HepG2 (cell line): ENCODE measurements around the gene ADAMTSL4. TPM values are rescaled to one million over a fixed set of nuclear protein-coding genes. Genes with fewer than 3 reads are reported as not detected.
A peak's percentile ranks its signal among the peaks of the same experiment; 100 is the strongest.

ENCODE experiments used
- BCL3 ChIP-seq: sonication (generic); formaldehyde crosslinking; IDR thresholded peaks from 2 replicates; pipeline ENCODE4 v1.5.1; 2020; ENCODE audit warnings: mild to moderate bottlenecking, missing genetic modification reagents, moderate library complexity
- BHLHE40 ChIP-seq: IDR thresholded peaks from 2 replicates; pipeline ENCODE4 v1.6.1; 2011; ENCODE audit warnings: low read length, improper control_type of control experiment
- DMTF1 ChIP-seq: sonication (generic); formaldehyde crosslinking; IDR thresholded peaks from 2 replicates; pipeline ENCODE4 v1.4.0; 2020; ENCODE audit warnings: mild to moderate bottlenecking, missing genetic modification reagents
- ELF3 ChIP-seq: IDR thresholded peaks from 2 replicates; pipeline ENCODE4 v1.6.1; 2016; ENCODE audit warnings: missing genetic modification reagents, missing compliant biosample characterization
- FOXK1 ChIP-seq: sonication (generic); formaldehyde crosslinking; IDR thresholded peaks from 2 replicates; pipeline ENCODE4 v1.4.0; 2020; ENCODE audit warnings: low read depth, missing genetic modification reagents, borderline replicate concordance
- GATAD1 ChIP-seq: IDR thresholded peaks from 2 replicates; pipeline ENCODE4 v1.6.1; 2016; ENCODE audit warnings: missing genetic modification reagents, missing compliant biosample characterization
- GRHL1 ChIP-seq: sonication (generic); formaldehyde crosslinking; conservative IDR thresholded peaks from 2 replicates; pipeline ENCODE4 v1.8.0; 2022; ENCODE audit warnings: missing genetic modification reagents
- KAT8 ChIP-seq: IDR thresholded peaks from 2 replicates; pipeline ENCODE4 v1.6.1; 2016; ENCODE audit warnings: missing genetic modification reagents, missing compliant biosample characterization
- MTA3 ChIP-seq: sonication (generic); formaldehyde crosslinking; IDR thresholded peaks from 2 replicates; pipeline ENCODE4 v1.4.0; 2020; ENCODE audit warnings: missing genetic modification reagents
- PAF1 ChIP-seq: IDR thresholded peaks from 2 replicates; pipeline ENCODE4 v1.6.1; 2016; ENCODE audit warnings: missing genetic modification reagents, missing compliant biosample characterization
- PTBP1 ChIP-seq: fragments of 200-400 bp; formaldehyde crosslinking; IDR thresholded peaks from 2 replicates; pipeline ENCODE4 v1.6.1; 2018; ENCODE audit warnings: low read length, low read depth; ENCODE audit not compliant: poor library complexity, severe bottlenecking
- RXRA ChIP-seq: sonication (generic); formaldehyde crosslinking; IDR thresholded peaks from 2 replicates; pipeline ENCODE4 v1.5.1; 2020; ENCODE audit warnings: missing genetic modification reagents
- SMARCC2 ChIP-seq: fragments of 450-650 bp; IDR thresholded peaks from 2 replicates; pipeline ENCODE4 v1.6.1; 2017; ENCODE audit warnings: antibody characterized with exemption, mild to moderate bottlenecking
- TBX2 ChIP-seq: sonication (generic); formaldehyde crosslinking; IDR thresholded peaks from 2 replicates; pipeline ENCODE4 v1.5.0; 2020; ENCODE audit warnings: missing genetic modification reagents, mild to moderate bottlenecking, borderline replicate concordance
- TFDP2 ChIP-seq: sonication (generic); formaldehyde crosslinking; IDR thresholded peaks from 2 replicates; pipeline ENCODE4 v1.4.0; 2020; ENCODE audit warnings: missing genetic modification reagents
- ZBTB7A ChIP-seq: sonication (generic); formaldehyde crosslinking; IDR thresholded peaks from 2 replicates; pipeline ENCODE4 v1.8.0; 2022; ENCODE audit warnings: mild to moderate bottlenecking, missing genetic modification reagents
- ZBTB7B ChIP-seq: sonication (generic); formaldehyde crosslinking; IDR thresholded peaks from 2 replicates; pipeline ENCODE4 v1.4.0; 2020; ENCODE audit warnings: missing genetic modification reagents
- ZNF543 ChIP-seq: sonication (generic); formaldehyde crosslinking; IDR thresholded peaks from 2 replicates; pipeline ENCODE4 v1.4.0; 2020; ENCODE audit warnings: mild to moderate bottlenecking, missing genetic modification reagents
- ZNF670 ChIP-seq: sonication (generic); formaldehyde crosslinking; IDR thresholded peaks from 2 replicates; pipeline ENCODE4 v1.8.0; 2022; ENCODE audit warnings: mild to moderate bottlenecking, missing genetic modification reagents, borderline replicate concordance
- ZNF746 ChIP-seq: sonication (generic); formaldehyde crosslinking; IDR thresholded peaks from 2 replicates; pipeline ENCODE4 v1.8.0; 2022; ENCODE audit warnings: mild to moderate bottlenecking, missing genetic modification reagents
- ZSCAN25 ChIP-seq: sonication (generic); formaldehyde crosslinking; IDR thresholded peaks from 2 replicates; pipeline ENCODE4 v1.8.0; 2022; ENCODE audit warnings: mild to moderate bottlenecking, missing genetic modification reagents
- polyA plus RNA-seq, 8 experiments: library from polyadenylated mRNA; depleted of rRNA in 3 of 8; stranded (reverse) in 7 of 8; unstranded in 1 of 8; fragments of >200 nt; fragmentation: Illumina TruSeq in 4 of 8; extraction: Trizol in 4 of 8; gene quantifications; 2 replicates each; pipeline versions ENCODE4 v1.2.1 to v1.2.3, GENCODE V29; 2011 to 2016; ENCODE audit warnings: low read depth in 4 of 8, missing spikeins in 1 of 8, mixed read lengths in 1 of 8; ENCODE audit not compliant: insufficient read depth in 1 of 8
- total RNA-seq, 5 experiments: library from RNA; depleted of rRNA; stranded (reverse); fragments of >200 nt; fragmentation: Illumina TruSeq; extraction: Trizol; gene quantifications; 2 replicates each; pipeline ENCODE4 v1.2.3, GENCODE V29; 2016; ENCODE audit warnings: low read depth in 1 of 5
- TF ChIP-seq, protein P1 (sequence below): sonication (generic); formaldehyde crosslinking; IDR thresholded peaks from 2 replicates; pipeline ENCODE4 v1.9.0; 2022; ENCODE audit warnings: missing genetic modification reagents, mild to moderate bottlenecking, borderline replicate concordance

The ADAMTSL4 gene
- total and polyA plus RNA-seq, 2 of the 13 experiments (the other 11 are each of a cell fraction or from before 2014, with no cell fraction given), result 3.9 to 16.4 TPM

- TF ChIP-seq TFDP2 (CRISPR knock-in tag) (no peak), TBX2 (CRISPR knock-in tag) (no peak), ZBTB7B (CRISPR knock-in tag) (peak; percentile 38; the same call in 1 of the 2 replicates), GRHL1 (CRISPR knock-in tag) (no peak), BCL3 (0 out of 2 replicates have a peak, but pooled peaks have one; percentile 22), DMTF1 (CRISPR knock-in tag) (no peak), ZBTB7A (CRISPR knock-in tag) (no peak), KAT8 (CRISPR knock-in tag) (0 out of 2 replicates have a peak, but pooled peaks have one; percentile 50), MTA3 (CRISPR knock-in tag) (no peak), ZNF746 (CRISPR knock-in tag) (no peak), PTBP1 (no peak), GATAD1 (CRISPR knock-in tag) (0 out of 2 replicates have a peak, but pooled peaks have one; percentile 9), PAF1 (peak; percentile 54; the same call in 1 of the 2 replicates), ZNF670 (no peak), ZNF543 (CRISPR knock-in tag) (no peak), FOXK1 (CRISPR knock-in tag) (0 out of 2 replicates have a peak, but pooled peaks have one; percentile 16), RXRA (no peak), SMARCC2 (no peak), ELF3 (CRISPR knock-in tag) (no peak), BHLHE40 (no peak), ZSCAN25 (CRISPR knock-in tag) (no peak)
- TF ChIP-seq, protein P1, sequence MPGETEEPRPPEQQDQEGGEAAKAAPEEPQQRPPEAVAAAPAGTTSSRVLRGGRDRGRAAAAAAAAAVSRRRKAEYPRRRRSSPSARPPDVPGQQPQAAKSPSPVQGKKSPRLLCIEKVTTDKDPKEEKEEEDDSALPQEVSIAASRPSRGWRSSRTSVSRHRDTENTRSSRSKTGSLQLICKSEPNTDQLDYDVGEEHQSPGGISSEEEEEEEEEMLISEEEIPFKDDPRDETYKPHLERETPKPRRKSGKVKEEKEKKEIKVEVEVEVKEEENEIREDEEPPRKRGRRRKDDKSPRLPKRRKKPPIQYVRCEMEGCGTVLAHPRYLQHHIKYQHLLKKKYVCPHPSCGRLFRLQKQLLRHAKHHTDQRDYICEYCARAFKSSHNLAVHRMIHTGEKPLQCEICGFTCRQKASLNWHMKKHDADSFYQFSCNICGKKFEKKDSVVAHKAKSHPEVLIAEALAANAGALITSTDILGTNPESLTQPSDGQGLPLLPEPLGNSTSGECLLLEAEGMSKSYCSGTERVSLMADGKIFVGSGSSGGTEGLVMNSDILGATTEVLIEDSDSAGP (CRISPR knock-in tag), result 0 out of 2 replicates have a peak, but pooled peaks have one; percentile 18
These were observed 10.8 kb downstream of the ADAMTSL4 start (continued) for GRCh38 chr1:150560011-150560438.
